Suppressor macrophage treated with lipopolysaccharide for 1 hour (primary cell): ENCODE results near the gene STS.

Experiments used
- DNase-seq, 3 donors: peaks; one replicate each; pipeline ENCODE4 v3.0.0-alpha.2; 2020 to 2022

Gene STS

GRCh38 chrX:7184816-7185215, 37.3 kb downstream of the STS start:
- DNase-seq = no peak

- no peak for DNase-seq
These were observed 41.2 kb downstream of the STS start for GRCh38 chrX:7188672-7189071.

DNA sequence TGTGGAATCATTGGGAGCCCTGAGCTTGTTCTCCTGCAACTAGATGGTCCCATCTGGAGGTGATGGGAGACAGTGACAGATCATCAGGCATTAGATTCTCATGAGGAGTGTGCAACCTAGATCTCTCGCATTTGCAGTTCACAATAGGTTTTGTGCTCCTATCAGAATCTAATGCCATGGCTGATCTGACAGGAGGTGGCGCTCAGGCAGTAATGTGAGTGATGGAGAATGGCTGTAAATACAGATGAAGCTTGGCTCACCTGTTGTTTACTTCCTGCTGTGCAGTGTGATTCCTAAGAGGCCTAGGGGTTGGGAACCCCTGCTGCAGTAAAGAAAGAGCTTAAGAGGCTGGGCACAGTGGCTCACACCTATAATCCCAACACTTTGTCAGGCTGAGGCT, 42.6 kb downstream of the STS start:
- DNase-seq = no peak

DNA sequence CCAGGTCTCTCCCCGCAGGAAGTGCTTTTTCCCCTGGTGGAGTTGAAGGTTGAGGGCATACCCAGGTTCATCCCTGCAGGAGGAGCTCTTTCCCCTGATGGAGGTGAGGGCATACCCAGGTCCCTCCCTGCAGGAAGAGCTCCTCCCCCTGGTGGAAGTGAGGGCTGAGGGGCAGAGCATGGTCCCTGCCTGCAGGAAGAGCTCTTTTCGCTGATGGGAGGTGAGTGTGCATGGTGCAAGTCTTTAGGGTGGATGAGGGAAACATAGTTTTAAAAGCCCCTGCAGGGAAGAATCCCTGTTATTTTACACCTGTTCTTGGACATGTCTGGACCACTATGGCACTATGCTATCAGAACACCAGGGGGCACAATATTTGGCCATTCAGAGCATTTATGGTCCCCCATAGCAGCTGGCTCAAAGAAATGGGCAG, 44.2 kb downstream of the STS start:
- DNase-seq = no peak

DNA sequence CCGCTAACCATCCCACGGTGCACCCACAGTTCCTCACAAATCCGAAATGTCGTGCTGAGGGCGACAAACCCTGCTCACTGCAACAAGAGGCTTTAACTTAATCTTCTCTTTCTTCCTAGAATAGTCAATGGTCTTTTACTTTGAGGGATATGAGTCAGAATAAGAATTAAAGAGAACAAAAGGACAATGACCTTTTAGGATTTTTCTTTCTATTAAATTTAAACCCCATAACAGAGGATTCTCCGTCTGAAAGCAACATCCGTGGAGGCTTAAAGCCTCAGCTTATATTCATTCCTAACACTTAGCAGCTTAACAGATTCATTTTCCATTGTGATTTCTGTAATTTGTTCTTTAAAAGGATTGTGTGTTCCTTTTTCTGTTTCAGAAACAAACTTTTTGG, 45.4 kb downstream of the STS start:
- no peak for DNase-seq

DNA sequence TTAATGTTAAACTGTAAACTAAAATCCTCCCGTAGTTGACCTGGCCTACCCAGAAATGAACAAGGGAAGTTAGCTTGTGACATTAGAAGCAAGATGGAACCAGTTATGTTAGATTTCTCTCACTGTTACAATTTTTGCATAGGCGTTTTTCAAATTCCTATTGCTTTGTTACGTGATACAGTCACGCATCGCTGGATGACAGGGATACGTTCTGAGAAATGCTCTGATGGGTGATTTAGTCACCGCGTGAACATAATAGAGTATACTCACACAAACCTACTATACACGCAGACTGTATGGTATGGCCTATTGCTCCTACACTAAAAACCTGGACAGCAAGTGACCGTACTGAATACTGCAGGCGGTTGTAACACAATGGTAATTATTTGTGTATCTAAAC, 47.1 kb downstream of the STS start:
- DNase-seq = no peak
